PC-3 (cell line): ENCODE results near the gene IGFL3.

Source experiments
- EZH2 ChIP-seq: fragments of 300-600 bp; sonication (generic); IDR thresholded peaks from one replicate; pipeline ENCODE4 v1.6.1; 2017; ENCODE audit warnings: antibody characterized with exemption, mild to moderate bottlenecking, low read length; ENCODE audit not compliant: unreplicated experiment
- EZH2phosphoT487 ChIP-seq: fragments of 300-600 bp; sonication (generic); IDR thresholded peaks from 2 replicates; pipeline ENCODE4 v1.6.1; 2018; ENCODE audit warnings: mild to moderate bottlenecking, antibody characterized with exemption, low read length, borderline replicate concordance
- TF ChIP-seq, protein P1 (sequence below): fragments of 300-600 bp; sonication (generic); conservative IDR thresholded peaks from 2 replicates; pipeline ENCODE4 v1.5.1; 2017; ENCODE audit warnings: antibody characterized with exemption, low read depth, mild to moderate bottlenecking, low read length

DNA sequence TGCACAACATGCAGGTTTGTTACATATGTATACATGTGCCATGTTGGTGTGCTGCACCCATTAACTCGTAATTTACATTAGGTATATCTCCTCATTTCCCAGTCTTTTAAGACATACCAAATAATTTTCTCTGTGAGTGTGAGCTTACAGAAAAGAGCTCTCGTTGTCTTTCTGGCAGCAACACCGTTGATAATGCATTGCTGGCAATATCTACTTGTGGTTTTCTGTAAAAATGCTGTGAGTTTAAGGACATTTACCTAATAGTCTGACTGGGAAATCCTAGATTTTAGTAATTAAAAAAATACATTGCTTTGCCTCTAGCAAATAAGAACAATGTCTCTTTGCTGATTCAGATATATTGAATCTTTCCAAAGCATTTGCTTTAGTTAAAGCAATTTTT, 8.4 kb downstream of the IGFL3 start:
- TF ChIP-seq EZH2phosphoT487 (no peak), EZH2 (no peak)
- TF ChIP-seq, protein P1, sequence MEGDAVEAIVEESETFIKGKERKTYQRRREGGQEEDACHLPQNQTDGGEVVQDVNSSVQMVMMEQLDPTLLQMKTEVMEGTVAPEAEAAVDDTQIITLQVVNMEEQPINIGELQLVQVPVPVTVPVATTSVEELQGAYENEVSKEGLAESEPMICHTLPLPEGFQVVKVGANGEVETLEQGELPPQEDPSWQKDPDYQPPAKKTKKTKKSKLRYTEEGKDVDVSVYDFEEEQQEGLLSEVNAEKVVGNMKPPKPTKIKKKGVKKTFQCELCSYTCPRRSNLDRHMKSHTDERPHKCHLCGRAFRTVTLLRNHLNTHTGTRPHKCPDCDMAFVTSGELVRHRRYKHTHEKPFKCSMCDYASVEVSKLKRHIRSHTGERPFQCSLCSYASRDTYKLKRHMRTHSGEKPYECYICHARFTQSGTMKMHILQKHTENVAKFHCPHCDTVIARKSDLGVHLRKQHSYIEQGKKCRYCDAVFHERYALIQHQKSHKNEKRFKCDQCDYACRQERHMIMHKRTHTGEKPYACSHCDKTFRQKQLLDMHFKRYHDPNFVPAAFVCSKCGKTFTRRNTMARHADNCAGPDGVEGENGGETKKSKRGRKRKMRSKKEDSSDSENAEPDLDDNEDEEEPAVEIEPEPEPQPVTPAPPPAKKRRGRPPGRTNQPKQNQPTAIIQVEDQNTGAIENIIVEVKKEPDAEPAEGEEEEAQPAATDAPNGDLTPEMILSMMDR, result no peak
